ENCODE measurements around the gene CD86.

Gene CD86

DNA sequence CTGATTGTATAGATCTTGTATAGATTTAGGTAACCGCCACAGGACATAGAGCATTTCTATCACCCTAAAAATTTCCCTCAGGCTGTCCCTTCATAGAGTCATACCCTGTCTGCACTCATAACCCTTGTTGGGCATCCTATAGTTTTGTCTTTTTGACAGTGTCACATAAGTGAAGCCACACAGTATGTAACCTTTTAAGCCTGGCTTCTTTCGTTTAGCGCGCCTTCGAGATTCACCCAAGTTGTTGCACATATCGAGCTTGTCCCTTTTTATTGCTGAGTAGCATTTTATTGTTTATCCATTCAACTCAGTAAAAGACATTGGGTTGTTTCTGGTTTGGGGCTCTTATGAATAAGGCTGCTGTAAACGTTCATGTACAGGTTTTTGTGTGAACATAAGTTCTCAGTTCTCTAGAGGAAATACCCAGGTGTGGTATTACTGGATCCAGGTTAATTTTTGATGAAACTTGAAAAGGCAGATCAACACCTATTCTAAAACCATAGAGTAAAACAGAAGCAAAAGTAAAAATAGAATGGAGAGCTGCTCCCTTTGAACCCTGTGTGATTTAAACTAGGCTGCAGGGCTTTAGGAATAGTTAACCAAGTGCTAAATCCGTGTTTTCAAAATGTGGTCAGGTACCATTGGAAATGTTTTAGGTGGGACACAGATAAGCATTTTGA is 49.5 kb downstream of the CD86 start:
- Histone ChIP-seq H3K27me3 (ENCODE audit: insufficient read depth, poor library complexity, severe bottlenecking) (no peaks in the 10 kb centered on the region), H3K4me3 (replicated peaks; ENCODE audit: insufficient read depth, low read length) (no peak overlapping the region), H3K27ac (replicated peaks) (no peak overlapping the region)
- no peak for DNase-seq (ENCODE audit: low read depth in 1 of 2, low spot score in 1 of 2)
- TF ChIP-seq, protein P1, sequence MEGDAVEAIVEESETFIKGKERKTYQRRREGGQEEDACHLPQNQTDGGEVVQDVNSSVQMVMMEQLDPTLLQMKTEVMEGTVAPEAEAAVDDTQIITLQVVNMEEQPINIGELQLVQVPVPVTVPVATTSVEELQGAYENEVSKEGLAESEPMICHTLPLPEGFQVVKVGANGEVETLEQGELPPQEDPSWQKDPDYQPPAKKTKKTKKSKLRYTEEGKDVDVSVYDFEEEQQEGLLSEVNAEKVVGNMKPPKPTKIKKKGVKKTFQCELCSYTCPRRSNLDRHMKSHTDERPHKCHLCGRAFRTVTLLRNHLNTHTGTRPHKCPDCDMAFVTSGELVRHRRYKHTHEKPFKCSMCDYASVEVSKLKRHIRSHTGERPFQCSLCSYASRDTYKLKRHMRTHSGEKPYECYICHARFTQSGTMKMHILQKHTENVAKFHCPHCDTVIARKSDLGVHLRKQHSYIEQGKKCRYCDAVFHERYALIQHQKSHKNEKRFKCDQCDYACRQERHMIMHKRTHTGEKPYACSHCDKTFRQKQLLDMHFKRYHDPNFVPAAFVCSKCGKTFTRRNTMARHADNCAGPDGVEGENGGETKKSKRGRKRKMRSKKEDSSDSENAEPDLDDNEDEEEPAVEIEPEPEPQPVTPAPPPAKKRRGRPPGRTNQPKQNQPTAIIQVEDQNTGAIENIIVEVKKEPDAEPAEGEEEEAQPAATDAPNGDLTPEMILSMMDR (IDR thresholded peaks at IDR 0.05; ENCODE audit: insufficient read depth, low read length), result no peak
- TF ChIP-seq, protein P2, sequence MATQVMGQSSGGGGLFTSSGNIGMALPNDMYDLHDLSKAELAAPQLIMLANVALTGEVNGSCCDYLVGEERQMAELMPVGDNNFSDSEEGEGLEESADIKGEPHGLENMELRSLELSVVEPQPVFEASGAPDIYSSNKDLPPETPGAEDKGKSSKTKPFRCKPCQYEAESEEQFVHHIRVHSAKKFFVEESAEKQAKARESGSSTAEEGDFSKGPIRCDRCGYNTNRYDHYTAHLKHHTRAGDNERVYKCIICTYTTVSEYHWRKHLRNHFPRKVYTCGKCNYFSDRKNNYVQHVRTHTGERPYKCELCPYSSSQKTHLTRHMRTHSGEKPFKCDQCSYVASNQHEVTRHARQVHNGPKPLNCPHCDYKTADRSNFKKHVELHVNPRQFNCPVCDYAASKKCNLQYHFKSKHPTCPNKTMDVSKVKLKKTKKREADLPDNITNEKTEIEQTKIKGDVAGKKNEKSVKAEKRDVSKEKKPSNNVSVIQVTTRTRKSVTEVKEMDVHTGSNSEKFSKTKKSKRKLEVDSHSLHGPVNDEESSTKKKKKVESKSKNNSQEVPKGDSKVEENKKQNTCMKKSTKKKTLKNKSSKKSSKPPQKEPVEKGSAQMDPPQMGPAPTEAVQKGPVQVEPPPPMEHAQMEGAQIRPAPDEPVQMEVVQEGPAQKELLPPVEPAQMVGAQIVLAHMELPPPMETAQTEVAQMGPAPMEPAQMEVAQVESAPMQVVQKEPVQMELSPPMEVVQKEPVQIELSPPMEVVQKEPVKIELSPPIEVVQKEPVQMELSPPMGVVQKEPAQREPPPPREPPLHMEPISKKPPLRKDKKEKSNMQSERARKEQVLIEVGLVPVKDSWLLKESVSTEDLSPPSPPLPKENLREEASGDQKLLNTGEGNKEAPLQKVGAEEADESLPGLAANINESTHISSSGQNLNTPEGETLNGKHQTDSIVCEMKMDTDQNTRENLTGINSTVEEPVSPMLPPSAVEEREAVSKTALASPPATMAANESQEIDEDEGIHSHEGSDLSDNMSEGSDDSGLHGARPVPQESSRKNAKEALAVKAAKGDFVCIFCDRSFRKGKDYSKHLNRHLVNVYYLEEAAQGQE (IDR thresholded peaks at IDR 0.05; ENCODE audit: insufficient replicate concordance, low read depth), result no peak
- TF ChIP-seq SPI1 (IDR thresholded peaks at IDR 0.05; ENCODE audit: borderline replicate concordance, low read depth), result no peak
- TF ChIP-seq POLR2AphosphoS5 (IDR thresholded peaks at IDR 0.05; ENCODE audit: low read depth), result no peak
- TF ChIP-seq GABPA (IDR thresholded peaks at IDR 0.05; ENCODE audit: low read depth), result no peak

DNA sequence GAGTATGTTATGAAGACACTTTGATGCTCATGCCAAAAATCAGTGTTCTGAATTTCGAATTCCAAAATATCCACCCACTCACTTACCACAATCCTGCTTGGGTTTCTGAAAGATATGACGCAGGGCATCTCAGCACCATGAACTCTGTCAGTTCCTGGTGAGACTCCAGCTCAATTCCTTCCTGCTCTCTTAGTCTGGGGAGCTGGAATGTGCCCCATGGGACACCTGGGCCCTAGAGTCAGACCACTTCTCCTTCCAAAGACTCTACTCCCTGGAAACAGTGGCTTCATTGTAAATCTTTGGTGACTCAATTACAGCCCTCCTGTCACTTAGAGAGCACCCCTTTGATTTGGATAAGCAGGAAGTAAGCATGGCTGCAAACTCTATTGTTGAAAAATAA is 50.5 kb downstream of the CD86 start:
- Histone ChIP-seq H3K27me3 (ENCODE audit: insufficient read depth, poor library complexity, severe bottlenecking) (no peaks in the 10 kb centered on the region), H3K27ac (replicated peaks) (no peak overlapping the region), H3K4me3 (replicated peaks; ENCODE audit: insufficient read depth, low read length) (no peak overlapping the region)
- TF ChIP-seq GABPA (IDR thresholded peaks at IDR 0.05; ENCODE audit: low read depth), result no peak
- no peak for TF ChIP-seq SPI1 (IDR thresholded peaks at IDR 0.05; ENCODE audit: borderline replicate concordance, low read depth)
- no peak for TF ChIP-seq POLR2AphosphoS5 (IDR thresholded peaks at IDR 0.05; ENCODE audit: low read depth)
- TF ChIP-seq, protein P1 (IDR thresholded peaks at IDR 0.05; ENCODE audit: insufficient read depth, low read length), result no peak
- TF ChIP-seq, protein P2 (IDR thresholded peaks at IDR 0.05; ENCODE audit: insufficient replicate concordance, low read depth), result no peak
- no peak for DNase-seq (ENCODE audit: low read depth in 1 of 2, low spot score in 1 of 2)

DNA sequence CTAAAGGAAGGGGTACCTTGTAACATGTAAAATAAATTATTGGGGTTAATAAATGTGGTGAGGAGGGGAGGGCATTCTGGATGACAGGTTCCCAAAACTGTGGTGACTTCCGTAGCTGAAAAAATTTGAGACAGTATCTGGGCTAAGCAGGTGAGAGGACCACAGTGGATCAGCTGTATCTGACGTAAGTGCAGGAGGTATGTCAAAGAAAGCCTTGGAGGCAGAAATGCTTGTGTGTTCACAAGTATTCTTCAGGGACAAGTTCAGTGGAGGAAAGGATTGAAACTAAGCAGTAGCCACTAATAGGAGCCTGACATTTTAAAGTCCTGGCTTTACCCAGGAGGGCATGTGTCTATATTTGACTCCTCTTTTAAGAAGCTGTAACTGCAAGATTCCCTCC is 52.0 kb downstream of the CD86 start:
- Histone ChIP-seq H3K27me3 (ENCODE audit: insufficient read depth, poor library complexity, severe bottlenecking) (no peaks in the 10 kb centered on the region), H3K4me3 (replicated peaks; ENCODE audit: insufficient read depth, low read length) (no peak overlapping the region), H3K27ac (replicated peaks) (no peak overlapping the region)
- TF ChIP-seq POLR2AphosphoS5 (IDR thresholded peaks at IDR 0.05; ENCODE audit: low read depth) (no peak), SPI1 (IDR thresholded peaks at IDR 0.05; ENCODE audit: borderline replicate concordance, low read depth) (no peak), GABPA (IDR thresholded peaks at IDR 0.05; ENCODE audit: low read depth) (no peak)
- TF ChIP-seq, protein P2 (IDR thresholded peaks at IDR 0.05; ENCODE audit: insufficient replicate concordance, low read depth), result no peak
- TF ChIP-seq, protein P1 (IDR thresholded peaks at IDR 0.05; ENCODE audit: insufficient read depth, low read length), result no peak
- DNase-seq (ENCODE audit: low read depth in 1 of 2, low spot score in 1 of 2), result no peak
